ENCODE measurements around the gene HARS2. TPM values are rescaled to one million over a fixed set of nuclear protein-coding genes. Genes with fewer than 3 reads are reported as not detected.

Gene HARS2
- total RNA-seq, 2 experiments from 2014 or later, result 38.1 to 38.3 TPM

DNA sequence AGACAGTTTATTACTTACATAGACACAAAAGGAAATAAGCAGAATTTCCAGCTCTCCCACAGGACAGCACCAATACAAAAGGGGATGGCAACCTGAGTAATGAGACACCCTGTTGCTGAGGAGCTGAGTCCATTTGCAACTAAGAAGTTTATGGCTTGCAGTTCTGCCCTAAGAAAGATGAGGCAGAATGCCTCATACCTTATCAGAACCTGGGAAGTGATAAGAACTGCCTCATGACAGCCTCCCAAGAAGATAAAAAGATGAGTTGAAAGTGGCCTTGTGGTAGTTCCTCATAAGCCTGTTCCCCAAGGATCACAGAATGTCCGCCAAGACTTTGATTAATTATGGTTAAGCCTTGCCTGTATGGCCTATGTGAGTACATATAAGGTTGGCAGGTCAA lies 50.7 kb downstream of the HARS2 start:
- H3K27ac ChIP-seq (ENCODE audit: low read depth in 1 of 2, low read length in 2 of 2), result no peak overlapping the region
- peaks cover 4 to 6% of the 10 kb centered on the region in 2 experiments for H3K27me3 ChIP-seq (ENCODE audit: control insufficient read depth in 1 of 2, insufficient read depth in 2 of 2, low read length in 2 of 2)
- H3K4me3 ChIP-seq (ENCODE audit: low read length), result no peak overlapping the region
- intact Hi-C loops (cut with DNase I, micrococcal nuclease), result no loop called here
- H3K9me3 ChIP-seq (ENCODE audit: control insufficient read depth in 1 of 2, insufficient read depth in 1 of 2, low read length in 2 of 2), result peaks cover 18 to 32% of the 10 kb centered on the region in 2 experiments
- Mint-ChIP-seq H3K36me3 (ENCODE audit: low read depth) (peaks cover 6% of the 10 kb centered on the region), H3K9me3 (peaks cover 20% of the 10 kb centered on the region), H3K27ac (no peak overlapping the region), H3K27me3 (peaks cover 22% of the 10 kb centered on the region), H3K4me1 (ENCODE audit: low read depth) (no peaks in the 10 kb centered on the region), H3K4me3 (no peak overlapping the region)
- POLR2A ChIA-PET, result no interaction called here
- ATAC-seq (ENCODE audit: poor library complexity) (no peak), DNase-seq (no peak)
- CTCF ChIA-PET, result no interaction called here
- TF ChIP-seq, protein P1, sequence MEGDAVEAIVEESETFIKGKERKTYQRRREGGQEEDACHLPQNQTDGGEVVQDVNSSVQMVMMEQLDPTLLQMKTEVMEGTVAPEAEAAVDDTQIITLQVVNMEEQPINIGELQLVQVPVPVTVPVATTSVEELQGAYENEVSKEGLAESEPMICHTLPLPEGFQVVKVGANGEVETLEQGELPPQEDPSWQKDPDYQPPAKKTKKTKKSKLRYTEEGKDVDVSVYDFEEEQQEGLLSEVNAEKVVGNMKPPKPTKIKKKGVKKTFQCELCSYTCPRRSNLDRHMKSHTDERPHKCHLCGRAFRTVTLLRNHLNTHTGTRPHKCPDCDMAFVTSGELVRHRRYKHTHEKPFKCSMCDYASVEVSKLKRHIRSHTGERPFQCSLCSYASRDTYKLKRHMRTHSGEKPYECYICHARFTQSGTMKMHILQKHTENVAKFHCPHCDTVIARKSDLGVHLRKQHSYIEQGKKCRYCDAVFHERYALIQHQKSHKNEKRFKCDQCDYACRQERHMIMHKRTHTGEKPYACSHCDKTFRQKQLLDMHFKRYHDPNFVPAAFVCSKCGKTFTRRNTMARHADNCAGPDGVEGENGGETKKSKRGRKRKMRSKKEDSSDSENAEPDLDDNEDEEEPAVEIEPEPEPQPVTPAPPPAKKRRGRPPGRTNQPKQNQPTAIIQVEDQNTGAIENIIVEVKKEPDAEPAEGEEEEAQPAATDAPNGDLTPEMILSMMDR (IDR thresholded peaks at IDR 0.05), result no peak
- H3K4me1 ChIP-seq (ENCODE audit: insufficient read depth, low read length), result no peaks in the 10 kb centered on the region
- H3K36me3 ChIP-seq (ENCODE audit: insufficient read depth, low read length), result no peaks in the 10 kb centered on the region

Small RNA genes within 50 kb of the gene (microRNA-seq; reads per million reads assigned to microRNA genes)
- gene MIR3655 (ENCODE audit: borderline microRNAs expressed, borderline replicate concordance), result 1.4 reads per million

Other genes with a start within 250 kb of the HARS2 start
- gene EIF4EBP3, start 143.8 kb upstream of the HARS2 start, total RNA-seq, result 10 to 100 TPM; 12.7 to 15.1 TPM
- gene SRA1, start 134.0 kb upstream of the HARS2 start, total RNA-seq, result 10 to 100 TPM; 30.9 to 31.6 TPM
- 10 to 100 TPM; 56.6 to 61.5 TPM for gene APBB3, start 126.9 kb upstream of the HARS2 start, total RNA-seq
- gene SLC35A4, start 126.6 kb upstream of the HARS2 start, total RNA-seq, result 10 to 100 TPM; 16.9 to 17.8 TPM
- gene CD14, start 58.3 kb upstream of the HARS2 start, total RNA-seq, result 1 to 10 TPM; 1.7 to 2.1 TPM
- gene TMCO6, start 52.0 kb upstream of the HARS2 start, total RNA-seq, result 10 to 100 TPM; 20.9 to 21.1 TPM
- gene NDUFA2, start 43.8 kb upstream of the HARS2 start, total RNA-seq, result 10 to 100 TPM; 45.5 to 52.4 TPM
- 100 to 1,000 TPM; 194 to 207 TPM for gene IK, start 43.6 kb upstream of the HARS2 start, total RNA-seq
- 10 to 100 TPM; 40.1 to 42.9 TPM for gene WDR55, start 26.6 kb upstream of the HARS2 start, total RNA-seq
- 1 to 10 TPM; 1.9 to 2.1 TPM for gene DND1, start 17.9 kb upstream of the HARS2 start, total RNA-seq
- 10 to 100 TPM; 53.5 to 54.1 TPM for gene HARS1, start 85 bp upstream of the HARS2 start, total RNA-seq
- 10 to 100 TPM; 29.0 to 32.3 TPM for gene ZMAT2, start 9.0 kb downstream of the HARS2 start, total RNA-seq
- not detected for gene PCDHA1, start 94.7 kb downstream of the HARS2 start, total RNA-seq
- gene PCDHA2, start 103.4 kb downstream of the HARS2 start, total RNA-seq, result not detected
- gene PCDHA3, start 109.6 kb downstream of the HARS2 start, total RNA-seq, result not detected
- gene PCDHA4, start 115.6 kb downstream of the HARS2 start, total RNA-seq, result not detected
- not detected for gene PCDHA5, start 130.2 kb downstream of the HARS2 start, total RNA-seq
- not detected for gene PCDHA6, start 136.5 kb downstream of the HARS2 start, total RNA-seq
- not detected for gene PCDHA7, start 142.8 kb downstream of the HARS2 start, total RNA-seq
- gene PCDHA8, start 149.7 kb downstream of the HARS2 start, total RNA-seq, result not detected
- not detected for gene PCDHA9, start 156.9 kb downstream of the HARS2 start, total RNA-seq
- not detected for gene PCDHA10, start 164.4 kb downstream of the HARS2 start, total RNA-seq
- not detected for gene PCDHA11, start 177.5 kb downstream of the HARS2 start, total RNA-seq
- gene PCDHA12, start 183.9 kb downstream of the HARS2 start, total RNA-seq, result not detected
- not detected for gene PCDHA13, start 190.7 kb downstream of the HARS2 start, total RNA-seq
- gene PCDHAC1, start 234.8 kb downstream of the HARS2 start, total RNA-seq, result not detected

All from CD4-positive, alpha-beta T cell (primary cell).